ENCODE results near the gene LHFPL6. TPM values are rescaled to one million over a fixed set of nuclear protein-coding genes. Genes with fewer than 3 reads are reported as not detected.

LHFPL6 gene
- total RNA-seq, 4 donors from 2014 or later, result 12.8 to 27.3 (median 22.5) TPM

DNA sequence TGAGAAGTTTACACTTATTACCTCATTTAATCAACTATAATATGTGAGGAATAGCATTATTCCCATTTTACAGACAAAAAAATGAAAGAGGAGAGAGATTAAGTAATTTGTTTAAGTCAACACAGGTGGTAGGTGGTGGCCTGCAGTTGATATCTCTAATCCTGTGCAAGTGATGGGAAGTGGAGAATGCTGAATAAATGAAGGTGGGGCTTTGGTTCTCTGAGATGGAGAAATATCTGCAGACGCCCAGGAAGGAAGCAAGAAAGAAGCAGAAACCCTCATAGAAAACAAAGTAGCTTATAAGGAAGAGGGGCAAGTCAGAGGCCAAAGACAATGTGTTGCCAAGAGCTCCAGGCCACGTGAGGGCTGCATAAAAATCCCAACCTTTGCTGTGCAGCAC is 290.4 kb downstream of the LHFPL6 start:
- TF ChIP-seq POLR2A (IDR thresholded peaks at IDR 0.05) (no peak), CTCF (IDR thresholded peaks at IDR 0.05) (no peak)

GRCh38 chr13:39311619-39312018 is 291.4 kb downstream of the LHFPL6 start:
- DNase-seq (ENCODE audit: low spot score in 2 of 2), result no peak
- intact Hi-C loops (cut with DNase I; ENCODE audit: low total_unique reads), result no loop called here
- H3K4me3 ChIP-seq (ENCODE audit: low read depth, poor library complexity, severe bottlenecking), result no peak overlapping the region
- TF ChIP-seq POLR2A (IDR thresholded peaks at IDR 0.05) (no peak), CTCF (IDR thresholded peaks at IDR 0.05) (no peak)
- WGBS, 2 donors, result 43 to 72% methylated on average over 4 of the region's 4 CpGs

More for the DNA sequence above, 290.4 kb downstream of the LHFPL6 start:
- intact Hi-C loops (cut with DNase I; ENCODE audit: low total_unique reads), result no loop called here
- 64% methylated on average over 2 of the region's 2 CpGs for WGBS, 2 donors
- H3K4me3 ChIP-seq (ENCODE audit: low read depth, poor library complexity, severe bottlenecking), result no peak overlapping the region
- DNase-seq (ENCODE audit: low spot score in 2 of 2), result no peak

DNA sequence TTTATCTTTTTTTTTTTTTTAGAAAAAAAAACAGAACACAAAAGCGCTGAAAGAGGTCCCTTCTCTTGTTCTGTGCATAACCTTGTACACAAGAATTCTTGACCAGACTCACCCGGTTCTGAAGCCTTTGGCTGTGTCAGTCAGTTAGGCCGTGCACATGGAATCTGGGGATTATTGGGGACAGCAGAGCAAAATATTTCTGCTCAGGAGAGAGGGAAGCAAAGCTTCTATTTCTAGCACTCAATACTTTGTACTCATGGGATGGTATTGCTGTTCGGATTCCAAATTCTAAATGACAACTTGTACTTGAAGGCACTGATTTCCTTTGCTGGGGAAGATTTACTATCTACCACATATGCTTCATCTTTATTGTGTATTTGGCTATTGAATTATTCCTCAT is 292.0 kb downstream of the LHFPL6 start:
- 83 to 91% methylated on average over 4 of the region's 4 CpGs for WGBS, 2 donors
- DNase-seq (ENCODE audit: low spot score in 2 of 2), result no peak
- H3K4me3 ChIP-seq (ENCODE audit: low read depth, poor library complexity, severe bottlenecking), result no peak overlapping the region
- TF ChIP-seq CTCF (IDR thresholded peaks at IDR 0.05), result no peak
- no peak for TF ChIP-seq POLR2A (IDR thresholded peaks at IDR 0.05)
- intact Hi-C loops (cut with DNase I; ENCODE audit: low total_unique reads), result no loop called here

GRCh38 chr13:39306639-39307589 is 296.1 kb downstream of the LHFPL6 start:
- no peak for DNase-seq (ENCODE audit: low spot score in 2 of 2)
- no peak overlapping the region for H3K4me3 ChIP-seq (ENCODE audit: low read depth, poor library complexity, severe bottlenecking)
- no peak for TF ChIP-seq CTCF (IDR thresholded peaks at IDR 0.05)
- TF ChIP-seq POLR2A (IDR thresholded peaks at IDR 0.05), result no peak
- intact Hi-C loops (cut with DNase I; ENCODE audit: low total_unique reads), result no loop called here
- WGBS, 2 donors, result 83 to 84% methylated on average over 16 of the region's 16 CpGs

- intact Hi-C loops (cut with DNase I; ENCODE audit: low total_unique reads), result no loop called here
- WGBS, 2 donors, result 80 to 82% methylated on average over 3 of the region's 3 CpGs
- H3K4me3 ChIP-seq (ENCODE audit: low read depth, poor library complexity, severe bottlenecking), result no peak overlapping the region
- TF ChIP-seq POLR2A (IDR thresholded peaks at IDR 0.05) (no peak), CTCF (IDR thresholded peaks at IDR 0.05) (no peak)
- no peak for DNase-seq (ENCODE audit: low spot score in 2 of 2)
These were observed 300.2 kb downstream of the LHFPL6 start for GRCh38 chr13:39302820-39303219.
